GM13977 (cell line): Measurements from ENCODE around the gene SAT1.

Experiments used
- DNase-seq: peaks from one replicate; pipeline ENCODE4 v3.0.0; 2012; ENCODE audit warnings: low spot score
- in situ Hi-C: fragments of 300-500 bp; cut with MboI; formaldehyde crosslinking; loops from one replicate; pipeline ENCODE4 v1.12.0; 2022; ENCODE audit warnings: low sequenced_read_pairs, low pct_unique_long_range_greater_than_20kb, mixed read lengths, inconsistent platforms; ENCODE audit not compliant: unreplicated experiment
- TF ChIP-seq, protein P1 (sequence below): IDR thresholded peaks from 2 replicates; pipeline ENCODE4 v1.5.1; 2012; ENCODE audit warnings: mild to moderate bottlenecking, control low read depth; ENCODE audit not compliant: insufficient read depth; ENCODE audit errors: extremely low read depth, missing control alignments

Gene SAT1

DNA sequence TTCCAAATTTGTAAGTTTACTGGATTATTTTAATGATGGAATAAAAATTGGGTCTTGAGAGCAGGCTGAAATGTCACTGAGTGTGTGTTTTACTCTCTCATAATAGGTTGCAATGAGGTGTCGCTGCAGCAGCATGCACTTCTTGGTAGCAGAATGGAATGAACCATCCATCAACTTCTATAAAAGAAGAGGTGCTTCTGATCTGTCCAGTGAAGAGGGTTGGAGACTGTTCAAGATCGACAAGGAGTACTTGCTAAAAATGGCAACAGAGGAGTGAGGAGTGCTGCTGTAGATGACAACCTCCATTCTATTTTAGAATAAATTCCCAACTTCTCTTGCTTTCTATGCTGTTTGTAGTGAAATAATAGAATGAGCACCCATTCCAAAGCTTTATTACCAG is 2.6 kb downstream of the SAT1 start:
- TF ChIP-seq, protein P1, sequence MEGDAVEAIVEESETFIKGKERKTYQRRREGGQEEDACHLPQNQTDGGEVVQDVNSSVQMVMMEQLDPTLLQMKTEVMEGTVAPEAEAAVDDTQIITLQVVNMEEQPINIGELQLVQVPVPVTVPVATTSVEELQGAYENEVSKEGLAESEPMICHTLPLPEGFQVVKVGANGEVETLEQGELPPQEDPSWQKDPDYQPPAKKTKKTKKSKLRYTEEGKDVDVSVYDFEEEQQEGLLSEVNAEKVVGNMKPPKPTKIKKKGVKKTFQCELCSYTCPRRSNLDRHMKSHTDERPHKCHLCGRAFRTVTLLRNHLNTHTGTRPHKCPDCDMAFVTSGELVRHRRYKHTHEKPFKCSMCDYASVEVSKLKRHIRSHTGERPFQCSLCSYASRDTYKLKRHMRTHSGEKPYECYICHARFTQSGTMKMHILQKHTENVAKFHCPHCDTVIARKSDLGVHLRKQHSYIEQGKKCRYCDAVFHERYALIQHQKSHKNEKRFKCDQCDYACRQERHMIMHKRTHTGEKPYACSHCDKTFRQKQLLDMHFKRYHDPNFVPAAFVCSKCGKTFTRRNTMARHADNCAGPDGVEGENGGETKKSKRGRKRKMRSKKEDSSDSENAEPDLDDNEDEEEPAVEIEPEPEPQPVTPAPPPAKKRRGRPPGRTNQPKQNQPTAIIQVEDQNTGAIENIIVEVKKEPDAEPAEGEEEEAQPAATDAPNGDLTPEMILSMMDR = no peak
- no peak for DNase-seq
- in situ Hi-C loops = no loop called here

DNA sequence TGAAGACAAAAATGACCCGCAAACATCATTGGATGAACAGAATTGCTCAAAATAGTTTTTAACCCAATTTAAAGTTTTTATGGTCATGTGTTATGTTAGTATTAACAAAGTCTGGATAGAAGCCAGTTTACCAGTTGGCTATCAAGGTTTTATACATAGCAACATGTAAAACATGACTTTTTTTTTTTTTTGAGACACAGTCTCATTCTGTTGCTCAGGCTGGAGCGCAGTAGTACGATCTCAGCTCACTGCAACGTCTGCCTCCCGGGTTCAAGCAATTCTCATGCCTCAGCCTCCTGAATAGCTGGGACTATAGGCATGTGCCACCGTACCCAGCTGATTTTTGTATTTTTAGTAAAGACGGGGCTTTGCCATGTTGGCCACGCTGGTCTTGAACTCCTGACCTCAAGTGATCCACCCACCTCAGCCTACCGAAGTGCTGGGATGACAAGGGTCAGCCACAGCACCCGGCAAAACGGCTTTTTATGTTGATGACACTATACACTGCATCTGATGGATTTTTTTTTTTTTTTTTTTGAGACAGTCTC is 3.4 kb downstream of the SAT1 start:
- TF ChIP-seq, protein P1 = no peak
- in situ Hi-C loops = no loop called here
- no peak for DNase-seq

DNA sequence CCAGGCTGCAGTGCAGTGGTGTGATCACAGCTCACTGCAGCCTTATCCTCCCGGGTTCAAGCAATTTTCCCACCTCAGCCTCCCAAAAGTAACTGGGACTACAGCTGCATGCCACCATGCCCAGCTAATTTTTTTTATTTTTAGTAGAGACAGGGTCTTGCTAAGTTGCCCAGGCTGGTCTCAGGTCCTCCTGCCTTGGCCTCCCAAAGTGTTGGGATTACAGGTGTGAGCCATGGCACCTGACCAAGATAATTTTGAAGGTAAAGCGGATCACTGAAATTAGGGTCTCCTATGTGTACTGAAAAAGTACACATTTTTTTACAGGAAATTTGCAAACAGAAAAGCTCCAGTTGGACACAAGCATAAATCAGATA is 4.8 kb downstream of the SAT1 start:
- TF ChIP-seq, protein P1 = no peak
- no peak for DNase-seq
- in situ Hi-C loops = no loop called here

- in situ Hi-C loops = no loop called here
- TF ChIP-seq, protein P1 = no peak
- no peak for DNase-seq
Measured at GRCh38 chrX:23788521-23788920, 5.5 kb downstream of the SAT1 start.

- TF ChIP-seq, protein P1 = no peak
- DNase-seq = no peak
- in situ Hi-C loops = no loop called here
Measured at GRCh38 chrX:23788946-23789345, 6.0 kb downstream of the SAT1 start.

GRCh38 chrX:23789386-23790154 is 6.6 kb downstream of the SAT1 start:
- TF ChIP-seq, protein P1 = no peak
- no peak for DNase-seq
- in situ Hi-C loops = no loop called here
